Fibroblast of upper back skin (primary cell): ENCODE results near the gene SDHB.
A peak's percentile ranks its signal among the peaks of the same experiment; 100 is the strongest.

Experiments used
- DNase-seq: peaks from one replicate; pipeline ENCODE4 v3.0.0-alpha.2; 2013

SDHB gene

GRCh38 chr1:17043676-17044075, 10.2 kb downstream of the SDHB start:
- DNase-seq = no peak

- DNase-seq = no peak
These were observed 13.7 kb downstream of the SDHB start for GRCh38 chr1:17040135-17040534.

- DNase-seq = no peak
These were observed 14.3 kb downstream of the SDHB start for GRCh38 chr1:17039522-17039921.

- DNase-seq = no peak
These were observed 20.4 kb downstream of the SDHB start for GRCh38 chr1:17033481-17033880.

GRCh38 chr1:17032741-17033140, 21.1 kb downstream of the SDHB start:
- DNase-seq = peak; percentile 20

GRCh38 chr1:17031436-17031835, 22.4 kb downstream of the SDHB start:
- no peak for DNase-seq

GRCh38 chr1:17030206-17030605, 23.6 kb downstream of the SDHB start:
- no peak for DNase-seq

GRCh38 chr1:17028662-17029188, 25.1 kb downstream of the SDHB start:
- DNase-seq = no peak

GRCh38 chr1:17027900-17028299, 25.9 kb downstream of the SDHB start:
- DNase-seq = no peak

- DNase-seq = no peak
These were observed 26.4 kb downstream of the SDHB start for GRCh38 chr1:17027403-17027802.

GRCh38 chr1:17024721-17025120, 29.1 kb downstream of the SDHB start:
- DNase-seq = no peak

GRCh38 chr1:17023573-17023972, 30.3 kb downstream of the SDHB start:
- DNase-seq = no peak

GRCh38 chr1:17023102-17023501, 30.7 kb downstream of the SDHB start:
- no peak for DNase-seq

- no peak for DNase-seq
These were observed 31.9 kb downstream of the SDHB start for GRCh38 chr1:17021896-17022295.

- no peak for DNase-seq
These were observed 33.3 kb downstream of the SDHB start for GRCh38 chr1:17020502-17020901.

GRCh38 chr1:17018849-17019248, 35.0 kb downstream of the SDHB start:
- DNase-seq = no peak

GRCh38 chr1:17017435-17017834, 36.4 kb downstream of the SDHB start:
- no peak for DNase-seq

GRCh38 chr1:17016317-17016661, 37.5 kb downstream of the SDHB start:
- peak; percentile 64 for DNase-seq

GRCh38 chr1:17014671-17015567, 38.9 kb downstream of the SDHB start:
- peak; percentile 34 for DNase-seq

- DNase-seq = peak; percentile 40
These were observed 40.1 kb downstream of the SDHB start for GRCh38 chr1:17013491-17014320.

GRCh38 chr1:17012775-17013490, 40.9 kb downstream of the SDHB start:
- peak; percentile 68 for DNase-seq

- DNase-seq = peak; percentile 56
These were observed 42.2 kb downstream of the SDHB start, which contains the start of gene ATP13A2 for GRCh38 chr1:17011439-17012307. TSS of gene ATP13A2 (minus strand) at chr1:17011928. CDS start at chr1:17011738, 190 bp downstream.
